PC-3 (cell line): ENCODE data around the gene ST6GALNAC3. TPM values are rescaled to one million over a fixed set of nuclear protein-coding genes. Genes with fewer than 3 reads are reported as not detected.
"Not testable (repeated sequence)": the region's sequence is repeated elsewhere in the genome, so short reads cannot be mapped to it uniquely, and the experiment has no call there.

Experiments
- ATAC-seq: fragments of 200-7000 bp; cut with Tn5 transposase; 2 replicates; pipeline ENCODE4 v1.9.1; 2020; ENCODE audit warnings: mild to moderate bottlenecking, moderate library complexity
- BruUV-seq: library from RNA; stranded (reverse); fragments of 400-500 nt; replicated peaks from 2 replicates; lab custom pipeline; 2021; lab: Mats Ljungman, UMichigan
- CTCF ChIA-PET: fragments of 300-600 bp; sonication (Branson Sonifier 250); formaldehyde crosslinking; loops from one replicate; lab custom pipeline; 2022; ENCODE audit warnings: antibody characterized with exemption; lab: Charles Lee
- POLR2A ChIA-PET: fragments of 300-600 bp; sonication (Branson Sonifier 250); formaldehyde crosslinking; loops from one replicate; lab custom pipeline; 2022; ENCODE audit warnings: antibody characterized with exemption; ENCODE audit not compliant: unreplicated experiment; lab: Charles Lee
- DNase-seq: peaks from one replicate; pipeline ENCODE4 v3.0.0-alpha.2; 2015
- H2AFZ ChIP-seq: fragments of 300-600 bp; sonication (generic); 2 replicates; pipeline ENCODE4 v1.6.0; 2016; ENCODE audit warnings: antibody characterized with exemption, low read length
- H3F3A ChIP-seq: fragments of 300-600 bp; sonication (generic); one replicate; pipeline ENCODE4 v1.6.0; 2017; ENCODE audit warnings: antibody characterized with exemption, low read length, control low read depth, mild to moderate bottlenecking; ENCODE audit not compliant: unreplicated experiment
- H3K27ac ChIP-seq: fragments of 300-600 bp; sonication (generic); 2 replicates; pipeline ENCODE4 v1.5.1; 2016; ENCODE audit warnings: mild to moderate bottlenecking, low read length
- H3K27me3 ChIP-seq: fragments of 300-600 bp; sonication (generic); 2 replicates; pipeline ENCODE4 v1.6.1; 2016; ENCODE audit warnings: low read length, mixed read lengths
- H3K36me3 ChIP-seq: fragments of 300-600 bp; sonication (generic); 2 replicates; pipeline ENCODE4 v1.6.1; 2016; ENCODE audit warnings: low read depth, mixed run types, low read length, mixed read lengths
- H3K4me1 ChIP-seq: fragments of 300-600 bp; sonication (generic); 2 replicates; pipeline ENCODE4 v1.5.1; 2016; ENCODE audit warnings: low read length; ENCODE audit not compliant: insufficient read depth
- H3K4me2 ChIP-seq: fragments of 300-600 bp; sonication (generic); 2 replicates; pipeline ENCODE4 v1.6.0; 2016; ENCODE audit warnings: low read length
- H3K4me3 ChIP-seq: fragments of 300-600 bp; sonication (generic); 2 replicates; pipeline ENCODE4 v1.5.1; 2016; ENCODE audit warnings: mild to moderate bottlenecking, low read length, mixed read lengths
- H3K79me2 ChIP-seq: fragments of 300-600 bp; sonication (generic); 2 replicates; pipeline ENCODE4 v1.6.1; 2017; ENCODE audit warnings: low read length, mixed read lengths
- H3K9ac ChIP-seq: fragments of 300-600 bp; sonication (generic); 2 replicates; pipeline ENCODE4 v1.6.0; 2016; ENCODE audit warnings: mild to moderate bottlenecking, low read length
- H3K9me2 ChIP-seq: fragments of 300-600 bp; sonication (generic); replicated peaks from 2 replicates; pipeline ENCODE4 v1.6.1; 2016; ENCODE audit warnings: mixed run types, low read length, mixed read lengths
- H3K9me3 ChIP-seq: fragments of 300-600 bp; sonication (generic); 2 replicates; pipeline ENCODE4 v1.6.1; 2016; ENCODE audit warnings: low read length, mixed read lengths
- H4K20me1 ChIP-seq: fragments of 300-600 bp; sonication (generic); 2 replicates; pipeline ENCODE4 v1.6.1; 2016; ENCODE audit warnings: low read length, mixed read lengths
- CTCF ChIP-seq: fragments of 300-600 bp; sonication (generic); conservative IDR thresholded peaks from 2 replicates; pipeline ENCODE4 v1.5.1; 2017; ENCODE audit warnings: antibody characterized with exemption, low read depth, mild to moderate bottlenecking, low read length
- EZH2 ChIP-seq: fragments of 300-600 bp; sonication (generic); IDR thresholded peaks from one replicate; pipeline ENCODE4 v1.6.1; 2017; ENCODE audit warnings: antibody characterized with exemption, mild to moderate bottlenecking, low read length; ENCODE audit not compliant: unreplicated experiment
- EZH2phosphoT487 ChIP-seq: fragments of 300-600 bp; sonication (generic); IDR thresholded peaks from 2 replicates; pipeline ENCODE4 v1.6.1; 2018; ENCODE audit warnings: mild to moderate bottlenecking, antibody characterized with exemption, low read length, borderline replicate concordance
- intact Hi-C: fragments of 100-400 bp; cut with micrococcal nuclease; formaldehyde crosslinking; loops from 2 replicates; pipeline ENCODE4 v1.9.0; 2023
- total RNA-seq: library from RNA; depleted of rRNA; stranded (reverse); fragments of >200 nt; gene quantifications from 2 replicates; pipeline ENCODE4 v1.2.3, GENCODE V29; 2014

ST6GALNAC3 gene
- total RNA-seq, 1 experiment from 2014 or later = not detected

GRCh38 chr1:76337542-76338219 lies 263.1 kb downstream of the ST6GALNAC3 start:
- no peaks in the 10 kb centered on the region for H3K9me2 ChIP-seq
- BruUV-seq = no TSS peak
- TF ChIP-seq CTCF (no peak), EZH2 (no peak), EZH2phosphoT487 (no peak)
- no peaks in the 10 kb centered on the region for H3K9me3 ChIP-seq
- no peak overlapping the region for H3K9ac ChIP-seq
- no peaks in the 10 kb centered on the region for H3K36me3 ChIP-seq
- H3K4me2 ChIP-seq = no peak overlapping the region
- no peaks in the 10 kb centered on the region for H3K27me3 ChIP-seq
- H3K4me3 ChIP-seq = no peak overlapping the region
- DNase-seq (no peak), ATAC-seq (no peak)
- no peaks in the 10 kb centered on the region for H3K79me2 ChIP-seq
- H4K20me1 ChIP-seq = no peaks in the 10 kb centered on the region
- intact Hi-C loops = loop anchor here (10.0 kb wide), 1 partner anchor 567 kb away; no protein-coding TSS in a partner anchor
- no peak overlapping the region for H3K27ac ChIP-seq
- H3F3A ChIP-seq = no peaks in the 10 kb centered on the region
- no peaks in the 10 kb centered on the region for H3K4me1 ChIP-seq
- POLR2A ChIA-PET = no interaction called here
- H2AFZ ChIP-seq = no peak overlapping the region
- CTCF ChIA-PET = no interaction called here

GRCh38 chr1:76340056-76340455 lies 265.5 kb downstream of the ST6GALNAC3 start:
- H3K27me3 ChIP-seq = no peaks in the 10 kb centered on the region

GRCh38 chr1:76341816-76342215 lies 267.3 kb downstream of the ST6GALNAC3 start:
- H3K4me3 ChIP-seq, DNase-seq, H3K9me2 ChIP-seq, H3K9ac ChIP-seq, H3K27ac ChIP-seq, H3K36me3 ChIP-seq, H2AFZ ChIP-seq, H3K9me3 ChIP-seq, intact Hi-C loops, H3K4me2 ChIP-seq, H4K20me1 ChIP-seq, H3K27me3 ChIP-seq, ATAC-seq, H3F3A ChIP-seq, H3K4me1 ChIP-seq, H3K79me2 ChIP-seq, BruUV-seq, CTCF ChIA-PET: not testable (repeated sequence)
- POLR2A ChIA-PET = interaction anchor here (0.6 kb wide), 1 partner anchor 539 kb away, joined by 4 read pairs; no protein-coding TSS in a partner anchor

More at GRCh38 chr1:76340056-76340455, 265.5 kb downstream of the ST6GALNAC3 start:
- H3K9me2 ChIP-seq = no peaks in the 10 kb centered on the region
- no peaks in the 10 kb centered on the region for H3K79me2 ChIP-seq
- no peaks in the 10 kb centered on the region for H3K4me1 ChIP-seq
- H3K9ac ChIP-seq = no peak overlapping the region
- H3K4me2 ChIP-seq = no peak overlapping the region
- no peaks in the 10 kb centered on the region for H3F3A ChIP-seq
- intact Hi-C loops = no loop called here
- BruUV-seq = no TSS peak
- no peaks in the 10 kb centered on the region for H4K20me1 ChIP-seq
- ChIA-PET POLR2A (no interaction called here), CTCF (no interaction called here)
- H3K9me3 ChIP-seq = no peaks in the 10 kb centered on the region
- H3K27ac ChIP-seq = no peak overlapping the region
- ATAC-seq (no peak), DNase-seq (no peak)
- no peak overlapping the region for H2AFZ ChIP-seq
- no peaks in the 10 kb centered on the region for H3K36me3 ChIP-seq
- TF ChIP-seq CTCF (no peak), EZH2phosphoT487 (no peak), EZH2 (no peak)
- no peak overlapping the region for H3K4me3 ChIP-seq
